Hepatocyte (in vitro differentiated cells): ENCODE results near the gene CDPF1. TPM values are rescaled to one million over a fixed set of nuclear protein-coding genes. Genes with fewer than 3 reads are reported as not detected.

Experiments used
- DNase-seq: peaks from one replicate; pipeline ENCODE4 v3.0.0-alpha.2; 2016; ENCODE audit warnings: low spot score
- H2AFZ ChIP-seq: fragments of 200-600 bp; sonication (generic); 2 replicates; pipeline ENCODE4 v1.6.0; 2016; ENCODE audit warnings: antibody characterized with exemption, mild to moderate bottlenecking
- H3K27ac ChIP-seq: fragments of 200-600 bp; sonication (generic); 2 replicates; pipeline ENCODE4 v1.5.1; 2016; ENCODE audit warnings: mild to moderate bottlenecking
- H3K27me3 ChIP-seq: fragments of 200-600 bp; sonication (generic); 2 replicates; pipeline ENCODE4 v1.6.1; 2016
- H3K36me3 ChIP-seq: fragments of 200-600 bp; sonication (generic); replicated peaks from 2 replicates; pipeline ENCODE4 v1.5.1; 2016; ENCODE audit warnings: low read depth; ENCODE audit not compliant: insufficient read depth
- H3K4me1 ChIP-seq: fragments of 200-600 bp; sonication (generic); 2 replicates; pipeline ENCODE4 v1.5.1; 2016; ENCODE audit warnings: mild to moderate bottlenecking, moderate library complexity; ENCODE audit not compliant: insufficient read depth
- H3K4me2 ChIP-seq: fragments of 200-600 bp; sonication (generic); 2 replicates; pipeline ENCODE4 v1.6.0; 2016
- H3K4me3 ChIP-seq: fragments of 200-600 bp; sonication (generic); 2 replicates; pipeline ENCODE4 v1.5.1; 2016; ENCODE audit warnings: mild to moderate bottlenecking
- H3K79me2 ChIP-seq: fragments of 200-600 bp; sonication (generic); 2 replicates; pipeline ENCODE4 v1.6.0; 2017; ENCODE audit warnings: mild to moderate bottlenecking
- H3K9me2 ChIP-seq: fragments of 200-600 bp; sonication (generic); replicated peaks from 2 replicates; pipeline ENCODE4 v1.6.0; 2017; ENCODE audit warnings: mild to moderate bottlenecking; ENCODE audit not compliant: insufficient read depth
- H3K9me3 ChIP-seq: fragments of 200-600 bp; sonication (generic); 2 replicates; pipeline ENCODE4 v1.5.1; 2016; ENCODE audit warnings: low read depth, mild to moderate bottlenecking
- H4K20me1 ChIP-seq: fragments of 200-600 bp; sonication (generic); 2 replicates; pipeline ENCODE4 v1.6.0; 2016; ENCODE audit warnings: mild to moderate bottlenecking; ENCODE audit not compliant: insufficient read depth, poor library complexity, severe bottlenecking
- EZH2 ChIP-seq: fragments of 200-600 bp; sonication (generic); IDR thresholded peaks from 2 replicates; pipeline ENCODE4 v1.6.1; 2016; ENCODE audit warnings: antibody characterized with exemption, mild to moderate bottlenecking, borderline replicate concordance
- EZH2phosphoT487 ChIP-seq: fragments of 200-600 bp; sonication (generic); IDR thresholded peaks from one replicate; pipeline ENCODE4 v1.6.1; 2018; ENCODE audit warnings: antibody characterized with exemption, mild to moderate bottlenecking, low read depth, moderate library complexity; ENCODE audit not compliant: unreplicated experiment, severe bottlenecking
- WGBS: methylation state at CpG from one replicate; pipeline ENCODE4 v1.1.6; 2016; ENCODE audit warnings: low lambda C conversion rate; ENCODE audit errors: missing lambda C conversion rate; 5-methylcytosine and 5-hydroxymethylcytosine counted together
- polyA plus RNA-seq: library from polyadenylated mRNA; unstranded; fragments of >200 nt; fragmentation: Nextera tagmentation; extraction: Ambion mirVana; gene quantifications from 2 replicates; pipeline ENCODE4 v1.2.1, GENCODE V29; 2016
- total RNA-seq: library from RNA; depleted of rRNA; stranded (reverse); fragments of >200 nt; gene quantifications from 2 replicates; pipeline ENCODE4 v1.2.3, GENCODE V29; 2014
- TF ChIP-seq, protein P1 (sequence below): fragments of 200-600 bp; sonication (generic); IDR thresholded peaks from 2 replicates; pipeline ENCODE4 v1.5.1; 2016; ENCODE audit warnings: antibody characterized with exemption, mild to moderate bottlenecking; ENCODE audit not compliant: poor library complexity

CDPF1 gene
- total and polyA plus RNA-seq, 2 experiments from 2014 or later, result 8.2 to 13.6 TPM

DNA sequence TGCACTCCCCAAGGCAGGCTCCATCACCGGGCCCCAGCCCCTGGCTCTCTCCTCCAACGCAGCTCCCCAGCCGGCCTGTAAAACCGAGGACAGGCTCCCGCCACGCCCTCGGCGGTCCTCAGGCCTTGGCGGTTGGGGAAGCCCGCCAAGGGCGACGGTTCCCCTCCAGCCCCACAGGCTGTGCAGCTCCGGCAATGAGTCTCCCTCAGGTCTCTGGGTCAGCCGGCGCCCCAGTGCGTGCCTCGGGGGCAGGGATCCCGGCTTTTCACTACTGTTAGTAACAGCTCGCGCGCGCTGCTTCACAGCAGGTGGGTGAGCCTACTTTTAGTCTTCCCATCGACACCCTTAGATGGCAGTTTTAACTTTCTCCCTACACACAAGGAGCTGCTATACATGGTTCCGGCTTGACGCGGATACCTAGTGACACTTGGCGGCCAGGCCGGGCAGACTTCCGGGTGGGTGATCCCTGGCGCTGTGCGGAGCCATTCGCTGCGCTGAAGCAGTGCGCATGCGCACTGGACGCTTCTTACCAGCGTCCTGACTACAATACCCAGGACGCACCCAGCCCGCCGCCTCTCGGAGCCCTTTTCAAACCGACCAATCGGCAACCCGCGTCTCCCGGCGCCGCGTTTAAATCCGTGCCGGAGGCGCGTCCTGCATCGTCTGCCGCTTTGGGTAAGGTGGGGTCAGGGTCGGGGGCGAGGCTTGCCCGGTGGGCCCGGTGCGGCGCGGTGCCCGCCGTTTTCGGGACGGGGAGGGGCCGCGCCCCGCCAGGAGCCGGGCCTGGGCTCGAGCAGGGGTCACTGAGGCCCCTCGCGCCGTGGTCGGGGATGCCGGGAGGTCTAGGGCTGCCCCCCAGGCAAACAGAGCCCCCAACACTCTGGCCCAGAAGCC is 46.4 kb upstream of the CDPF1 start, which contains the start of gene GTSE1:
Gene GTSE1, plus strand, starts transcription at position 614 of the 894 bp plus-strand sequence. CDS start 531 bp downstream, outside the sequence.
- WGBS, result 2% methylated on average over 74 of the region's 76 CpGs
- Histone ChIP-seq H3K9me2 (no peaks in the 10 kb centered on the region), H3K27me3 (no peaks in the 10 kb centered on the region), H3K4me2 (peak within 1 kb of the TSS; percentile 95), H3K79me2 (peaks cover 21% of the 10 kb centered on the region), H3K27ac (peak within 1 kb of the TSS; percentile 93), H3K4me3 (peak within 1 kb of the TSS; percentile 50), H3K4me1 (peaks cover 8% of the 10 kb centered on the region), H2AFZ (peak within 1 kb of the TSS; percentile 89), H3K9me3 (no peaks in the 10 kb centered on the region), H3K36me3 (no peaks in the 10 kb centered on the region), H4K20me1 (no peaks in the 10 kb centered on the region)
- peak; percentile 99 for DNase-seq
- TF ChIP-seq, protein P1, sequence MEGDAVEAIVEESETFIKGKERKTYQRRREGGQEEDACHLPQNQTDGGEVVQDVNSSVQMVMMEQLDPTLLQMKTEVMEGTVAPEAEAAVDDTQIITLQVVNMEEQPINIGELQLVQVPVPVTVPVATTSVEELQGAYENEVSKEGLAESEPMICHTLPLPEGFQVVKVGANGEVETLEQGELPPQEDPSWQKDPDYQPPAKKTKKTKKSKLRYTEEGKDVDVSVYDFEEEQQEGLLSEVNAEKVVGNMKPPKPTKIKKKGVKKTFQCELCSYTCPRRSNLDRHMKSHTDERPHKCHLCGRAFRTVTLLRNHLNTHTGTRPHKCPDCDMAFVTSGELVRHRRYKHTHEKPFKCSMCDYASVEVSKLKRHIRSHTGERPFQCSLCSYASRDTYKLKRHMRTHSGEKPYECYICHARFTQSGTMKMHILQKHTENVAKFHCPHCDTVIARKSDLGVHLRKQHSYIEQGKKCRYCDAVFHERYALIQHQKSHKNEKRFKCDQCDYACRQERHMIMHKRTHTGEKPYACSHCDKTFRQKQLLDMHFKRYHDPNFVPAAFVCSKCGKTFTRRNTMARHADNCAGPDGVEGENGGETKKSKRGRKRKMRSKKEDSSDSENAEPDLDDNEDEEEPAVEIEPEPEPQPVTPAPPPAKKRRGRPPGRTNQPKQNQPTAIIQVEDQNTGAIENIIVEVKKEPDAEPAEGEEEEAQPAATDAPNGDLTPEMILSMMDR, result peak; percentile 35
- TF ChIP-seq EZH2phosphoT487 (no peak), EZH2 (no peak)

DNA sequence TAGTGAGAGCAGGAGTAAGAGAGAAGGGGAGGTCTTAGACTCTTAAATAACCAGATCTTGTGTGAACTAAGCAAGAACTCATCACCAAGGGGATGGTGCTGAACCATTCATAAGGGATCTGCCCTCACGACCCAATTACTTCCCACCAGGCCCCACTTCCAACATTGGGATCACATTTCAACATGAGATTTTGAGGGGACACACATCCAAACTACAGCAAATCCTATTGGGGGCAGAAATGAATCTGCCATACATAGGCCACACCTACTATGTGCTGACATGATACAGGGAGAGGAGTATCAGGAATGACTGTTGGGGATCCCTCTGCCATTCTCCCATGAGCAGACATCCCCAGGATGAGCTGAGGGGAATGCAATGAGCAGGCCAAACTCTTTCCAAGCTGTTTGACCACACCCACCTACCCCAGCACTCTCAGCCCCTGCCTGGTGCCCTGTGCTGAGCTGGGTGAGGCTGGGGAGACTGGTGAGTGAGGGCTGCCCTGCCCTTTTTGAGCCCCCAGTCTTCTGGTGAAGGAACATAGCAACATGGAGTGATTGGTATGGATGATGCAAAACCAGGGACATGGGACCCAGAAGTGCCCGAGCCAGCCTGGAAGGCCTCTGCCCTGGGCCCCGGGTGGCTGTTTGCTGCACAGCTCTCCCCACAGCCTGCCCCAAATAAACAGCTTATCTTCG is 45.3 kb upstream of the CDPF1 start:
- peak overlapping the region; percentile 89 for H2AFZ ChIP-seq
- no peaks in the 10 kb centered on the region for H4K20me1 ChIP-seq
- H3K79me2 ChIP-seq, result peaks cover 17% of the 10 kb centered on the region
- TF ChIP-seq EZH2phosphoT487 (no peak), EZH2 (no peak)
- TF ChIP-seq, protein P1, result no peak
- no peaks in the 10 kb centered on the region for H3K36me3 ChIP-seq
- no peaks in the 10 kb centered on the region for H3K9me3 ChIP-seq
- DNase-seq, result no peak
- peak overlapping the region; percentile 95 for H3K4me2 ChIP-seq
- H3K4me1 ChIP-seq, result peaks cover 8% of the 10 kb centered on the region
- no peaks in the 10 kb centered on the region for H3K9me2 ChIP-seq
- peak overlapping the region; percentile 93 for H3K27ac ChIP-seq
- H3K27me3 ChIP-seq, result no peaks in the 10 kb centered on the region
- no peak overlapping the region for H3K4me3 ChIP-seq
- 76% methylated on average over 4 of the region's 4 CpGs for WGBS

DNA sequence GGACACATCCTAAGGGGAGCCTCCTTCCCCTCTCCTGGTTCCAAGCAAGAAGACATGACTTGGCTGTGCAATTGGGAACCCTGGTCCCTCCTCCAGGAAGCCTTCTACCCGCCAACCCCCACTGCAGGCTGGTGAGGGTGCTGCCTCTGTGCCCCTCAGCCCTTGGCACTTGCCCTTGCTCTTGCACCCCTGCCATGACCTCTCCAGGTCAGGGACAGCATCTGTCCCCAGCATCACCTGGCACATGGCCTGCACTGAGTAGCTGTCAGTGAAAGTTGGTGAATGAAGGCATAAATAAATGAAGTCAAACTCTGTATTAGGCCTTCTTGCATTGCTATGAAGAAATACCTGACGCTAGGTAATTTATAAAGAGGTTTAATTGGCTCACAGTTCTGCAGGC is 44.7 kb upstream of the CDPF1 start:
- Histone ChIP-seq H2AFZ (no peak overlapping the region), H3K9me2 (no peaks in the 10 kb centered on the region), H3K4me2 (no peak overlapping the region), H3K4me1 (peaks cover 8% of the 10 kb centered on the region), H3K36me3 (no peaks in the 10 kb centered on the region), H3K27me3 (no peaks in the 10 kb centered on the region), H4K20me1 (no peaks in the 10 kb centered on the region), H3K27ac (no peak overlapping the region), H3K79me2 (peaks cover 17% of the 10 kb centered on the region), H3K4me3 (no peak overlapping the region), H3K9me3 (no peaks in the 10 kb centered on the region)
- TF ChIP-seq, protein P1, result no peak
- no peak for TF ChIP-seq EZH2phosphoT487
- TF ChIP-seq EZH2, result no peak
- DNase-seq, result no peak
- WGBS, result 98% methylated on average over 2 of the region's 2 CpGs
